HG03354 (cell line): ENCODE data around the gene MEIOC.
"Not testable (repeated sequence)": the region's sequence is repeated elsewhere in the genome, so short reads cannot be mapped to it uniquely, and the experiment has no call there.

Experiments used
- ATAC-seq: cut with Tn5 transposase; IDR thresholded peaks from one replicate; pipeline ENCODE4 v1.9.1; 2021; ENCODE audit warnings: mild to moderate bottlenecking; ENCODE audit not compliant: unreplicated experiment, poor library complexity, severe bottlenecking

MEIOC gene

DNA sequence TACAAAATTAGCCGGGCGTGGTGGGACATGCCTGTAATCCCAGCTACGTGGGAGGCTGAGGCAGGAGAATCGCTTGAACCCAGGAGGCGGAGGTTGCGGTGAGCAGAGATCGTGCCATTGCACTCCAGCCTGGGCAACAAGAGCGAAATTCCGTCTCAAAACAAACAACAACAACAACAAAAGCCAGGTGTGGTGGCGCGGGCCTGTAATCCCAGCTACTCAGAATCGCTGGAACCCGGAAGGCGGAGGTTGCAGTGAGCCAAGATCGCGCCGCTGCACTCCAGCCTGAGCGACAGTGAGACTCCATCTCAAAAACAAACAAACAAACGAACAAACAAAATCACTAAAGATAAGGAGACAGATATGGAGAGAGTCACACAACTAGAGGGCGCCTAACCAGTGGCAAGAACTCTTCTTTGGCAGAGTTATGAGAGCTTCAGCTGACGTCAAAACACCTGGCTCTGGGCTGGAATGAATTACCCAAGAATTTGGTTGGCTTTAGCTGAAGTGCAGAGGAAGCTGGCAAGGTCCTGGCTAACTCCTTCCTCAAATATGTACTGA lies 34.6 kb downstream of the MEIOC start:
- ATAC-seq = not testable (repeated sequence)

DNA sequence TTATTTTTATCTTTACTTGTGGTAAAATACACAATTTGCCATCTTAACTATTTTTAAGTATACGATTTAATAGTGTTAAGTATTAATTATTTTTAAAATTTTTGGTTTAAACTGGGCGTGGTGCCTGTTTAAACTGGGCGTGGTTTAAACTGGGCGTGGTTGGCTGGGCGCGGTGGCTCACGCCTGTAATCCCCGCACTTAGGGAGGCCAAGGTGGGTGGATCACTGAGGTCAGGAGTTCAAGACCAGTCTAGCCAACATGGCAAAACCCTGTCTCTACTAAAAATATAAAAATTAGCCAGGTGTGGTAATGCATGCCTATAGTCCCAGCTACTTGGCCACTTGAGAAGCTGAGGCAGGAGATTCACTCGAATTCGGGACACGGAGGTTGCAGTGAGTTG lies 37.3 kb downstream of the MEIOC start:
- no peak for ATAC-seq

DNA sequence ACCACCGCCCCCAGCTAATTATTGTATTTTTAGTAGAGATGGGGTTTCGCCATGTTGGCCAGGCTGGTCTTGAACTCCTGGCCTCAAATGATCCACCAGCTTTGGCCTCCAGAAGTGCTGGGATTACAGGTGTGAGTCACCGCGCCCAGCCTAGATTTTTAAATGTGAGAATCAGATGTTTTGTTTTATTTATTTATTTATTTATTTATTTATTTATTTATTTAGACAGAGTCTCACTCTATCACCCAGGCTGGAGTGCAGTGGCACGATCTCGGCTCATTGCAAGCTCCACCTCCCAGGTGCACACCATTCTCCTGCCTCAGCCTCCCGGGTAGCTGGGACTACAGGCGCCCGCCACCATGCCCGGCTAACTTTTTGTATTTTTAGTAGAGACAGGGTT lies 44.0 kb downstream of the MEIOC start:
- not testable (repeated sequence) for ATAC-seq

GRCh38 chr17:44707755-44708400 lies 51.6 kb downstream of the MEIOC start:
- ATAC-seq = no peak

DNA sequence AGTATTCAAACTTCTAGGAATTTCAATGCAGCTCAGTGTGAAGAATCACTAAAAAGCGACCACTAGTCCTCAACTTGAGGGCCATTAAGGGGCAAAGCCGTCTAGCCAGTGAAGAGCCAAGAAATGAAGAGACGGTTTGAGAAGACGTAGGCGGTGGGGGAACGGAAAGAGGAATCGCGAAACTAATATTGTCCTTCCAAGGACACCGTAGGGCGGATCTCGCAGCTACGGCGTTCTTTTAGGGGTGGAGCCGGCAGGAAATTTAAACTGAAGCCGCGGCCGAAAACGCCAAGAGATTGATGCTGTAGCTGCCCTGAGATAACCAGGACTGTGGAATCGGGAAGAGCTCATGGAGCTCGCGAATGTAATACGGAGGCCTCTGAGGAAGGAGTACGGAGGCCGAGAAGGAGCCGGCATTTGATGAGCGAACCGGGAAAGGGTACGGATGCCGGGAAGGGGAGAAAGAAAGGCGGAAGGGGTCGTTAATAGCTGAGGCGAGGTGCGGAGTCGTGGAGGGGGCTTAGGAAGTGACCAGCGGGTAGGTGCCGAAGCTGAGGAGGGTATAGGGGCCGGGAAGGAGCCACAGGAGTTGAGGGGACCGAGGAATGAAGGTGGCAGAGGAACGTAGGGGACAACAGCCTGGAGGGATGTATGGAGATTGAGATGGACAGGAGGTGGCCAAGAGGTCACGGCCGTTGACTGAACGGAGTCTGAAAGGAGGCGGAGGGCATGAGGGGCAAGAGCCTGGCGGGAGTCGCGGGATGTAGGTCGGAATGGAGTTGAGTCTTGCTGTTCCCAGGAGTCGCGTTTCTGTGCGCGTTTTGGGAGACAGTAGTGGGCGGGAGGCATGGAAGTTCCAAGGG lies 52.4 kb downstream of the MEIOC start, which contains the start of gene DBF4B:
Gene DBF4B (plus strand): TSS at position 265 of the 863 bp plus-strand sequence. CDS start 156 bp downstream, at position 421.
- ATAC-seq = peak; percentile 62

GRCh38 chr17:44719444-44719843 lies 63.2 kb downstream of the MEIOC start:
- no peak for ATAC-seq

GRCh38 chr17:44722254-44722653 lies 66.0 kb downstream of the MEIOC start:
- ATAC-seq = no peak
